Endodermal cell (in vitro differentiated cells): ENCODE data around the gene ATOH1. TPM values are rescaled to one million over a fixed set of nuclear protein-coding genes. Genes with fewer than 3 reads are reported as not detected.

Source experiments
- DNase-seq: peaks from one replicate; pipeline ENCODE4 v3.0.0-alpha.2; 2017
- H3K27ac ChIP-seq: 2 replicates; pipeline ENCODE4 v1.5.1; 2013; ENCODE audit warnings: mild to moderate bottlenecking, low read depth, low read length, moderate library complexity
- H3K27me3 ChIP-seq: 2 replicates; pipeline ENCODE4 v1.6.1; 2013; ENCODE audit warnings: mild to moderate bottlenecking, low read length, moderate library complexity; ENCODE audit not compliant: insufficient read depth, control insufficient read depth, poor library complexity, severe bottlenecking
- H3K36me3 ChIP-seq: 2 replicates; pipeline ENCODE4 v1.7.0; 2013; ENCODE audit warnings: mild to moderate bottlenecking, low read length, moderate library complexity; ENCODE audit not compliant: control insufficient read depth, insufficient read depth
- H3K4me1 ChIP-seq: one replicate; pipeline ENCODE4 v1.7.0; 2013; ENCODE audit warnings: low read length; ENCODE audit not compliant: control insufficient read depth, insufficient read depth
- H3K4me3 ChIP-seq: 2 replicates; pipeline ENCODE4 v1.5.1; 2013; ENCODE audit warnings: mild to moderate bottlenecking, low read length, moderate library complexity
- H3K9ac ChIP-seq: 2 replicates; pipeline ENCODE4 v1.6.1; 2013; ENCODE audit warnings: mild to moderate bottlenecking, low read length, moderate library complexity; ENCODE audit not compliant: poor library complexity, severe bottlenecking; ENCODE audit errors: extremely low read depth
- H3K9me3 ChIP-seq: 2 replicates; pipeline ENCODE4 v1.6.1; 2013; ENCODE audit warnings: mild to moderate bottlenecking, low read length, moderate library complexity; ENCODE audit not compliant: control insufficient read depth
- H3K27ac Mint-ChIP-seq: 2 replicates; pipeline ENCODE4 v1.8.0; 2020; ENCODE audit warnings: mixed read lengths
- H3K27me3 Mint-ChIP-seq: 2 replicates; pipeline ENCODE4 v1.8.0; 2021; ENCODE audit warnings: mild to moderate bottlenecking, mixed read lengths; ENCODE audit not compliant: insufficient read depth
- H3K36me3 Mint-ChIP-seq: 2 replicates; pipeline ENCODE4 v1.8.0; 2020; ENCODE audit warnings: low read depth, mixed read lengths
- H3K4me1 Mint-ChIP-seq: 2 replicates; pipeline ENCODE4 v1.8.0; 2020; ENCODE audit warnings: mixed read lengths
- H3K4me3 Mint-ChIP-seq: 2 replicates; pipeline ENCODE4 v1.8.0; 2020; ENCODE audit warnings: mild to moderate bottlenecking, moderate library complexity, mixed read lengths
- H3K9me3 Mint-ChIP-seq: 2 replicates; pipeline ENCODE4 v1.8.0; 2020; ENCODE audit warnings: mild to moderate bottlenecking, mixed read lengths
- WGBS, 2 experiments: methylation state at CpG; one replicate each; pipeline versions ENCODE4 v1.1.5 to v1.1.7; 2013; ENCODE audit warnings: missing lambda C conversion rate in 2 of 2, mixed read lengths in 1 of 2; ENCODE audit not compliant: insufficient coverage in 1 of 2, insufficient read length in 1 of 2; 5-methylcytosine and 5-hydroxymethylcytosine counted together
- long read RNA-seq, 4 experiments: library from polyadenylated mRNA in 2 of 4; library from RNA in 1 of 4; library from capped mRNA in 1 of 4; stranded (forward) in 3 of 4; unstranded in 1 of 4; transcript quantifications; one replicate each; pipeline ENCODE4 v2.0.0, GENCODE V29; 2020 to 2021; ENCODE audit warnings: inconsistent platforms in 1 of 4
- polyA plus RNA-seq, 2 experiments: library from polyadenylated mRNA; stranded (reverse); fragments of 50-300 nt; gene quantifications; one replicate each; pipeline ENCODE4 v1.2.3, GENCODE V29; 2013
- total RNA-seq, 2 donors: library from RNA; stranded (reverse); fragmentation: NEBNext Ultra II Directional in 1 of 2; extraction: Animal tissue kit (Norgen Biotek cat#: 25700) in 1 of 2; gene quantifications; 2 replicates in 1 of 2; 3 replicates in 1 of 2; pipeline ENCODE4 v1.2.1, GENCODE V29; 2021
- TF ChIP-seq, protein P1 (sequence below): fragments of 200-600 bp; sonication (generic); conservative IDR thresholded peaks from 2 replicates; pipeline ENCODE4 v1.5.0; 2021; ENCODE audit warnings: antibody characterized with exemption, mild to moderate bottlenecking

ATOH1 gene, protein sequence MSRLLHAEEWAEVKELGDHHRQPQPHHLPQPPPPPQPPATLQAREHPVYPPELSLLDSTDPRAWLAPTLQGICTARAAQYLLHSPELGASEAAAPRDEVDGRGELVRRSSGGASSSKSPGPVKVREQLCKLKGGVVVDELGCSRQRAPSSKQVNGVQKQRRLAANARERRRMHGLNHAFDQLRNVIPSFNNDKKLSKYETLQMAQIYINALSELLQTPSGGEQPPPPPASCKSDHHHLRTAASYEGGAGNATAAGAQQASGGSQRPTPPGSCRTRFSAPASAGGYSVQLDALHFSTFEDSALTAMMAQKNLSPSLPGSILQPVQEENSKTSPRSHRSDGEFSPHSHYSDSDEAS
- 1 to 10 TPM; 1.0 to 1.6 TPM for total RNA-seq
- polyA plus RNA-seq (2013, experiment 1 of 2), result 13.9 TPM
- polyA plus RNA-seq (2013, experiment 2 of 2), result 10.4 TPM
- long read RNA-seq, experiment 1, partial matches to known transcripts, result 0 of 1 reads
- long read RNA-seq, experiment 1, other reads (novel, unspliced or antisense), result 0 of 1 reads
- long read RNA-seq, experiment 2, partial matches to known transcripts, result 0 of 1 reads
- long read RNA-seq, experiment 2, other reads (novel, unspliced or antisense), result 0 of 1 reads
- long read RNA-seq, experiment 3, partial matches to known transcripts, result 0 of 2 reads
- long read RNA-seq, experiment 3, other reads (novel, unspliced or antisense), result 1 of 2 reads
- long read RNA-seq, experiment 4, result 0 reads

DNA sequence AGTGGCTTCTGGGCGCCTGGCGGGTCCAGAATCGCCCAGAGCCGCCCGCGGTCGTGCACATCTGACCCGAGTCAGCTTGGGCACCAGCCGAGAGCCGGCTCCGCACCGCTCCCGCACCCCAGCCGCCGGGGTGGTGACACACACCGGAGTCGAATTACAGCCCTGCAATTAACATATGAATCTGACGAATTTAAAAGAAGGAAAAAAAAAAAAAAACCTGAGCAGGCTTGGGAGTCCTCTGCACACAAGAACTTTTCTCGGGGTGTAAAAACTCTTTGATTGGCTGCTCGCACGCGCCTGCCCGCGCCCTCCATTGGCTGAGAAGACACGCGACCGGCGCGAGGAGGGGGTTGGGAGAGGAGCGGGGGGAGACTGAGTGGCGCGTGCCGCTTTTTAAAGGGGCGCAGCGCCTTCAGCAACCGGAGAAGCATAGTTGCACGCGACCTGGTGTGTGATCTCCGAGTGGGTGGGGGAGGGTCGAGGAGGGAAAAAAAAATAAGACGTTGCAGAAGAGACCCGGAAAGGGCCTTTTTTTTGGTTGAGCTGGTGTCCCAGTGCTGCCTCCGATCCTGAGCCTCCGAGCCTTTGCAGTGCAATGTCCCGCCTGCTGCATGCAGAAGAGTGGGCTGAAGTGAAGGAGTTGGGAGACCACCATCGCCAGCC lies at the start of gene ATOH1:
TSS of gene ATOH1 (plus strand) at position 422 of the 663 bp plus-strand sequence. CDS start at position 596, 174 bp downstream.
- H3K4me3 ChIP-seq, result peak within 1 kb of the TSS; percentile 73
- H3K4me1 Mint-ChIP-seq, result peaks cover 51% of the 10 kb centered on the region
- H3K27ac ChIP-seq, result no peak within 1 kb of the TSS
- DNase-seq, result peak; percentile 94
- H3K27me3 ChIP-seq, result peaks cover 99% of the 10 kb centered on the region
- no peaks in the 10 kb centered on the region for H3K36me3 ChIP-seq
- H3K36me3 Mint-ChIP-seq, result no peaks in the 10 kb centered on the region
- peak within 1 kb of the TSS; percentile 66 for H3K4me3 Mint-ChIP-seq
- H3K9me3 ChIP-seq, result no peaks in the 10 kb centered on the region
- H3K9ac ChIP-seq, result no peak within 1 kb of the TSS
- peaks cover 7% of the 10 kb centered on the region for H3K4me1 ChIP-seq
- WGBS, 2 experiments, result 0% methylated on average over 23 to 46 of the region's 46 CpGs
- H3K9me3 Mint-ChIP-seq, result no peaks in the 10 kb centered on the region
- peaks cover 99% of the 10 kb centered on the region for H3K27me3 Mint-ChIP-seq
- TF ChIP-seq, protein P1, sequence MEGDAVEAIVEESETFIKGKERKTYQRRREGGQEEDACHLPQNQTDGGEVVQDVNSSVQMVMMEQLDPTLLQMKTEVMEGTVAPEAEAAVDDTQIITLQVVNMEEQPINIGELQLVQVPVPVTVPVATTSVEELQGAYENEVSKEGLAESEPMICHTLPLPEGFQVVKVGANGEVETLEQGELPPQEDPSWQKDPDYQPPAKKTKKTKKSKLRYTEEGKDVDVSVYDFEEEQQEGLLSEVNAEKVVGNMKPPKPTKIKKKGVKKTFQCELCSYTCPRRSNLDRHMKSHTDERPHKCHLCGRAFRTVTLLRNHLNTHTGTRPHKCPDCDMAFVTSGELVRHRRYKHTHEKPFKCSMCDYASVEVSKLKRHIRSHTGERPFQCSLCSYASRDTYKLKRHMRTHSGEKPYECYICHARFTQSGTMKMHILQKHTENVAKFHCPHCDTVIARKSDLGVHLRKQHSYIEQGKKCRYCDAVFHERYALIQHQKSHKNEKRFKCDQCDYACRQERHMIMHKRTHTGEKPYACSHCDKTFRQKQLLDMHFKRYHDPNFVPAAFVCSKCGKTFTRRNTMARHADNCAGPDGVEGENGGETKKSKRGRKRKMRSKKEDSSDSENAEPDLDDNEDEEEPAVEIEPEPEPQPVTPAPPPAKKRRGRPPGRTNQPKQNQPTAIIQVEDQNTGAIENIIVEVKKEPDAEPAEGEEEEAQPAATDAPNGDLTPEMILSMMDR, result no peak
- H3K27ac Mint-ChIP-seq, result peak within 1 kb of the TSS; percentile 80

DNA sequence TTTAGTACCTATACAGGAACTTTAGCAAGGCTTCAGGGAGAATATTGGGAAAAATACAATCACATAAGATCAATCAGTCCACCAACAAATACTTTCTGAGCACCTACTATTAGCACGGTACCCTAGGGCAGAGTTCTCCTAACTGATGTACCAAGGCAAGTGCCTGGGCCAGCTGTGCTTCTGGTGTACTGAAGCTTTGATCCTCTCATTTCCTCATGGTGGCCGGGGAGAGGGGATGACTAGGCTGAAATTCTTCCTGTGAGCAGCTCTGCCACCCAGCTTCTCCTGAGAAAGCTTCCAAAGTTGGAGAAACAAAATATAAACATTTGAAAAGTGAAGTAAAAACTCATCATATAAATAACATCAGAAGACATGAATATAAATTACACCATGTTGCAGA lies 49.3 kb upstream of the ATOH1 start:
- Mint-ChIP-seq H3K4me3 (no peak overlapping the region), H3K27ac (no peak overlapping the region), H3K9me3 (no peaks in the 10 kb centered on the region), H3K36me3 (no peaks in the 10 kb centered on the region), H3K4me1 (peaks cover 14% of the 10 kb centered on the region), H3K27me3 (no peaks in the 10 kb centered on the region)
- DNase-seq, result no peak
- H3K27me3 ChIP-seq, result no peaks in the 10 kb centered on the region
- H3K4me1 ChIP-seq, result no peaks in the 10 kb centered on the region
- no peak overlapping the region for H3K4me3 ChIP-seq
- no peak overlapping the region for H3K27ac ChIP-seq
- 91 to 100% methylated on average over 1 to 2 of the region's 2 CpGs for WGBS, 2 experiments
- TF ChIP-seq, protein P1, result no peak
- H3K9ac ChIP-seq, result no peak overlapping the region
- H3K36me3 ChIP-seq, result no peaks in the 10 kb centered on the region
- H3K9me3 ChIP-seq, result no peaks in the 10 kb centered on the region

DNA sequence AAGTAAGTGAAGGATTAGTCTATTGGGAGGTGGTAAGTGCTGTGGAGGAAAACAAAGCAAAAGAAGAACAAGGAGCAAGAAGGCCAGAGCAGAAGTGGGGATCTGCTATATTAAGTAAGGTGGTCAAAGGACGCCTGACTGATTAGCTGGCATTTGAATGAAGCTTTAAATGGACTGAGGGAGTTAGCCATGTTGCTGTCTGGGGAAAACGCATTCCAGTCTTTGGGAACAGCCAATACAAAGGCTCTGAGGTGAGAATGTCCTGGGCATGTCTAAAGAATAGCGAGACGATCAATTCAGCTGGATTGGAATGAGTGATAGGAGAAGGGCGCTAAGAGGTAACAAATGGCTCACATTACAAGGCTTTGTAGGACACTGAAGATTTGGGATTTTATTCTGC lies 48.5 kb upstream of the ATOH1 start:
- Histone ChIP-seq H3K27ac (no peak overlapping the region), H3K4me1 (no peaks in the 10 kb centered on the region), H3K27me3 (no peaks in the 10 kb centered on the region), H3K4me3 (no peak overlapping the region), H3K9ac (no peak overlapping the region), H3K36me3 (no peaks in the 10 kb centered on the region), H3K9me3 (no peaks in the 10 kb centered on the region)
- 92 to 93% methylated on average over 5 of the region's 5 CpGs for WGBS, 2 experiments
- no peak overlapping the region for H3K4me3 Mint-ChIP-seq
- DNase-seq, result no peak
- H3K36me3 Mint-ChIP-seq, result no peaks in the 10 kb centered on the region
- H3K27ac Mint-ChIP-seq, result peak overlapping the region; percentile 48
- TF ChIP-seq, protein P1, result no peak
- H3K4me1 Mint-ChIP-seq, result peaks cover 14% of the 10 kb centered on the region
- no peaks in the 10 kb centered on the region for H3K9me3 Mint-ChIP-seq
- H3K27me3 Mint-ChIP-seq, result no peaks in the 10 kb centered on the region
